ENCODE data around the gene ACADSB. TPM values are rescaled to one million over a fixed set of nuclear protein-coding genes. Genes with fewer than 3 reads are reported as not detected.

The ACADSB gene
- total and polyA plus RNA-seq, 2 experiments from 2014 or later, result 3.7 to 6.5 TPM

DNA sequence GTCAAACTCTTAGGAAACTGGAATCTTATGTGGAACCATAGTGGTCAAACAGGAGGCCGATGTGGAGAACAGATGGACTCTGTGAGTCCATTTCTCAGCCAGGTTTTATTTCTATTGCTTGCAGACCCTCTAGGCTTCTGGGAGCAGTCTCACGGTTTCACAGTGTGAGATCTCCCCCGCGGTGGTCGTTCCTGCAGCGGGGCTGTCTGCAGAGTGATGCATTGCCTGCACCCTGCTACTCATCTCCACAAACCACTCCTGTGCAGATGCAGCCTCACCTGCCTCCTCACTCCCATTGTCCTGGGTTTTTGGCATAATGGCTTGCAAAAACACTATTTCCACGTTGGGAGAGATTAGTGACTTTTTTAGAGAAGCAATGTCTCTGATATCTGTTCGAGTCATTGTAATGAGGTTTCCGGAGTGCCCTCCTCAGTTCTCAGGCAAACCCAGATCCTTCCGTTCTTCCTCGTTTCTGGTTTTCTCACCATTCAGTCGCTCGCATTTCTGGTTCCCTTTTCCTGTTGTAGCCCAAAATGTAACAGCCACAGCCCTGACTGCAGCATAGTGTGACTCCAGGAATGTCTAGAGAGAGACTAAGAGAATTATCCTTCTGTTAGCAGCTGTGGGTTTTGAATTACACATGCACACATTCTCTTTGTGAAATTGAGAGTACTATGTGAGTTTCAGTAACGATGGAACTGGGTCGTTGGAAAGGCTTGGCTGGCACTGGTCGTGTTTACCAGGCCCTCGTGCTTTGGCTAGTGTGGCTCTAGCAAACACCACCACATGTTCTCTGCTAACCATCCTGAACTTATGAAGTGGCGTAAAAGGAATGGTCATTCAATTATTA lies 30.2 kb downstream of the ACADSB start:
- DNase-seq (ENCODE audit: low spot score) (no peak), ATAC-seq (peak; percentile 63)
- no peaks in the 10 kb centered on the region for H3K36me3 ChIP-seq (ENCODE audit: insufficient read depth)
- H3K4me1 ChIP-seq (ENCODE audit: insufficient read depth), result peaks cover 9% of the 10 kb centered on the region; the same call in 1 of the 2 replicates
- no peaks in the 10 kb centered on the region for H3K79me2 ChIP-seq (replicated peaks; ENCODE audit: insufficient read depth)
- Mint-ChIP-seq H3K36me3 (ENCODE audit: low read depth) (peaks cover 12% of the 10 kb centered on the region; the same call in 2 of the 3 replicates), H3K4me3 (no peak overlapping the region), H3K4me1 (peaks cover 20% of the 10 kb centered on the region), H3K27ac (no peak overlapping the region), H3K27me3 (ENCODE audit: insufficient read depth, low read depth, poor library complexity) (peaks cover 4% of the 10 kb centered on the region), H3K9me3 (no peaks in the 10 kb centered on the region)
- 0 out of 2 replicates have a peak overlapping the region, but pooled peaks have one; percentile 24 for H2AFZ ChIP-seq
- no peaks in the 10 kb centered on the region; the same call in 1 of the 2 replicates for H3F3A ChIP-seq (replicated peaks; ENCODE audit: low read depth)
- no peaks in the 10 kb centered on the region for H3K9me2 ChIP-seq (ENCODE audit: insufficient read depth)
- H3K27me3 ChIP-seq (ENCODE audit: insufficient read depth), result no peaks in the 10 kb centered on the region
- no peak overlapping the region for H3K27ac ChIP-seq (ENCODE audit: low read depth)
- TF ChIP-seq ZNF114 (CRISPR knock-in tag; IDR thresholded peaks at IDR 0.05) (no peak), REST (IDR thresholded peaks at IDR 0.05; ENCODE audit: unreplicated experiment) (no peak)
- no peaks in the 10 kb centered on the region for H4K20me1 ChIP-seq (replicated peaks; ENCODE audit: insufficient read depth)
- no peak overlapping the region for H3K4me3 ChIP-seq
- H3K4me2 ChIP-seq, result 0 out of 2 replicates have a peak overlapping the region, but pooled peaks have one; percentile 4

DNA sequence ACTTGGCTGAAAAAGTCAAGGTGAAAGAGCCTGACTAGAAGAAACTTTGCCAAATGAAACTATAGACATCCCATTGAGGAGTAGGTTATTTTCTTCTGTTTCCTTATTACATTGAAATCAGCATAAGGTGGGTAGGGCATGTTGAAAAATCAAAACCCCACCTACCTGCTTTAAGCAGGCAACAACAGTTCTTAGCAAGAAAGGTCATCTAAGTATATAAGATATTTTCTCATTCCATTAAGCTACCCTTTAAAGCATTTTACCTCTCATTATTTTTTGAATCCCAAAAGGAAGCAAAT lies 30.8 kb downstream of the ACADSB start:
- H3K36me3 Mint-ChIP-seq (ENCODE audit: low read depth), result peaks cover 8% of the 10 kb centered on the region; the same call in 2 of the 3 replicates
- no peak overlapping the region for H3K27ac Mint-ChIP-seq
- DNase-seq (ENCODE audit: low spot score) (no peak), ATAC-seq (no peak)
- no peaks in the 10 kb centered on the region for H4K20me1 ChIP-seq (replicated peaks; ENCODE audit: insufficient read depth)
- peaks cover 4% of the 10 kb centered on the region for H3K27me3 Mint-ChIP-seq (ENCODE audit: insufficient read depth, low read depth, poor library complexity)
- no peaks in the 10 kb centered on the region for H3K9me2 ChIP-seq (ENCODE audit: insufficient read depth)
- peaks cover 20% of the 10 kb centered on the region for H3K4me1 Mint-ChIP-seq
- no peaks in the 10 kb centered on the region for H3K27me3 ChIP-seq (ENCODE audit: insufficient read depth)
- H3K4me3 ChIP-seq, result no peak overlapping the region
- H3K4me3 Mint-ChIP-seq, result no peak overlapping the region
- H3F3A ChIP-seq (replicated peaks; ENCODE audit: low read depth), result no peaks in the 10 kb centered on the region; the same call in 1 of the 2 replicates
- H3K4me1 ChIP-seq (ENCODE audit: insufficient read depth), result peaks cover 9% of the 10 kb centered on the region; the same call in 1 of the 2 replicates
- no peak overlapping the region for H3K4me2 ChIP-seq
- H2AFZ ChIP-seq, result no peak overlapping the region
- no peaks in the 10 kb centered on the region for H3K9me3 Mint-ChIP-seq
- no peaks in the 10 kb centered on the region for H3K36me3 ChIP-seq (ENCODE audit: insufficient read depth)
- H3K79me2 ChIP-seq (replicated peaks; ENCODE audit: insufficient read depth), result no peaks in the 10 kb centered on the region
- no peak overlapping the region for H3K27ac ChIP-seq (ENCODE audit: low read depth)
- TF ChIP-seq CTCF (conservative IDR thresholded peaks at IDR 0.05; ENCODE audit: low read depth in 2 of 2) (no peak), CREB1 (CRISPR knock-in tag; IDR thresholded peaks at IDR 0.05; ENCODE audit: low read depth) (no peak), POLR2AphosphoS5 (IDR thresholded peaks at IDR 0.05; ENCODE audit: low read depth) (no peak), ZNF331 (CRISPR knock-in tag; IDR thresholded peaks at IDR 0.05; ENCODE audit: low read depth) (no peak), ZNF114 (CRISPR knock-in tag; IDR thresholded peaks at IDR 0.05) (no peak), EZH2 (IDR thresholded peaks at IDR 0.05; ENCODE audit: low read depth, unreplicated experiment) (no peak), EZH2phosphoT487 (IDR thresholded peaks at IDR 0.05; ENCODE audit: unreplicated experiment) (no peak)
- TF ChIP-seq, protein P1, sequence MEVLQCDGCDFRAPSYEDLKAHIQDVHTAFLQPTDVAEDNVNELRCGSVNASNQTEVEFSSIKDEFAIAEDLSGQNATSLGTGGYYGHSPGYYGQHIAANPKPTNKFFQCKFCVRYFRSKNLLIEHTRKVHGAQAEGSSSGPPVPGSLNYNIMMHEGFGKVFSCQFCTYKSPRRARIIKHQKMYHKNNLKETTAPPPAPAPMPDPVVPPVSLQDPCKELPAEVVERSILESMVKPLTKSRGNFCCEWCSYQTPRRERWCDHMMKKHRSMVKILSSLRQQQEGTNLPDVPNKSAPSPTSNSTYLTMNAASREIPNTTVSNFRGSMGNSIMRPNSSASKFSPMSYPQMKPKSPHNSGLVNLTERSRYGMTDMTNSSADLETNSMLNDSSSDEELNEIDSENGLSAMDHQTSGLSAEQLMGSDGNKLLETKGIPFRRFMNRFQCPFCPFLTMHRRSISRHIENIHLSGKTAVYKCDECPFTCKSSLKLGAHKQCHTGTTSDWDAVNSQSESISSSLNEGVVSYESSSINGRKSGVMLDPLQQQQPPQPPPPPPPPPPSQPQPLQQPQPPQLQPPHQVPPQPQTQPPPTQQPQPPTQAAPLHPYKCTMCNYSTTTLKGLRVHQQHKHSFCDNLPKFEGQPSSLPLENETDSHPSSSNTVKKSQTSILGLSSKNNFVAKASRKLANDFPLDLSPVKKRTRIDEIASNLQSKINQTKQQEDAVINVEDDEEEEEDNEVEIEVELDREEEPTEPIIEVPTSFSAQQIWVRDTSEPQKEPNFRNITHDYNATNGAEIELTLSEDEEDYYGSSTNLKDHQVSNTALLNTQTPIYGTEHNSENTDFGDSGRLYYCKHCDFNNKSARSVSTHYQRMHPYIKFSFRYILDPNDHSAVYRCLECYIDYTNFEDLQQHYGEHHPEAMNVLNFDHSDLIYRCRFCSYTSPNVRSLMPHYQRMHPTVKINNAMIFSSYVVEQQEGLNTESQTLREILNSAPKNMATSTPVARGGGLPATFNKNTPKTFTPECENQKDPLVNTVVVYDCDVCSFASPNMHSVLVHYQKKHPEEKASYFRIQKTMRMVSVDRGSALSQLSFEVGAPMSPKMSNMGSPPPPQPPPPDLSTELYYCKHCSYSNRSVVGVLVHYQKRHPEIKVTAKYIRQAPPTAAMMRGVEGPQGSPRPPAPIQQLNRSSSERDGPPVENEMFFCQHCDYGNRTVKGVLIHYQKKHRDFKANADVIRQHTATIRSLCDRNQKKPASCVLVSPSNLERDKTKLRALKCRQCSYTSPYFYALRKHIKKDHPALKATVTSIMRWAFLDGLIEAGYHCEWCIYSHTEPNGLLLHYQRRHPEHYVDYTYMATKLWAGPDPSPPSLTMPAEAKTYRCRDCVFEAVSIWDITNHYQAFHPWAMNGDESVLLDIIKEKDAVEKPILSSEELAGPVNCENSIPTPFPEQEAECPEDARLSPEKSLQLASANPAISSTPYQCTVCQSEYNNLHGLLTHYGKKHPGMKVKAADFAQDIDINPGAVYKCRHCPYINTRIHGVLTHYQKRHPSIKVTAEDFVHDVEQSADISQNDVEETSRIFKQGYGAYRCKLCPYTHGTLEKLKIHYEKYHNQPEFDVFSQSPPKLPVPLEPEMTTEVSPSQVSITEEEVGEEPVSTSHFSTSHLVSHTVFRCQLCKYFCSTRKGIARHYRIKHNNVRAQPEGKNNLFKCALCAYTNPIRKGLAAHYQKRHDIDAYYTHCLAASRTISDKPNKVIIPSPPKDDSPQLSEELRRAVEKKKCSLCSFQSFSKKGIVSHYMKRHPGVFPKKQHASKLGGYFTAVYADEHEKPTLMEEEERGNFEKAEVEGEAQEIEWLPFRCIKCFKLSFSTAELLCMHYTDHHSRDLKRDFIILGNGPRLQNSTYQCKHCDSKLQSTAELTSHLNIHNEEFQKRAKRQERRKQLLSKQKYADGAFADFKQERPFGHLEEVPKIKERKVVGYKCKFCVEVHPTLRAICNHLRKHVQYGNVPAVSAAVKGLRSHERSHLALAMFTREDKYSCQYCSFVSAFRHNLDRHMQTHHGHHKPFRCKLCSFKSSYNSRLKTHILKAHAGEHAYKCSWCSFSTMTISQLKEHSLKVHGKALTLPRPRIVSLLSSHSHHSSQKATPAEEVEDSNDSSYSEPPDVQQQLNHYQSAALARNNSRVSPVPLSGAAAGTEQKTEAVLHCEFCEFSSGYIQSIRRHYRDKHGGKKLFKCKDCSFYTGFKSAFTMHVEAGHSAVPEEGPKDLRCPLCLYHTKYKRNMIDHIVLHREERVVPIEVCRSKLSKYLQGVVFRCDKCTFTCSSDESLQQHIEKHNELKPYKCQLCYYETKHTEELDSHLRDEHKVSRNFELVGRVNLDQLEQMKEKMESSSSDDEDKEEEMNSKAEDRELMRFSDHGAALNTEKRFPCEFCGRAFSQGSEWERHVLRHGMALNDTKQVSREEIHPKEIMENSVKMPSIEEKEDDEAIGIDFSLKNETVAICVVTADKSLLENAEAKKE (CRISPR knock-in tag; IDR thresholded peaks at IDR 0.05), result no peak
